ENCODE results near the gene FAM219A.

FAM219A gene, protein sequence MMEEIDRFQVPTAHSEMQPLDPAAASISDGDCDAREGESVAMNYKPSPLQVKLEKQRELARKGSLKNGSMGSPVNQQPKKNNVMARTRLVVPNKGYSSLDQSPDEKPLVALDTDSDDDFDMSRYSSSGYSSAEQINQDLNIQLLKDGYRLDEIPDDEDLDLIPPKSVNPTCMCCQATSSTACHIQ

DNA sequence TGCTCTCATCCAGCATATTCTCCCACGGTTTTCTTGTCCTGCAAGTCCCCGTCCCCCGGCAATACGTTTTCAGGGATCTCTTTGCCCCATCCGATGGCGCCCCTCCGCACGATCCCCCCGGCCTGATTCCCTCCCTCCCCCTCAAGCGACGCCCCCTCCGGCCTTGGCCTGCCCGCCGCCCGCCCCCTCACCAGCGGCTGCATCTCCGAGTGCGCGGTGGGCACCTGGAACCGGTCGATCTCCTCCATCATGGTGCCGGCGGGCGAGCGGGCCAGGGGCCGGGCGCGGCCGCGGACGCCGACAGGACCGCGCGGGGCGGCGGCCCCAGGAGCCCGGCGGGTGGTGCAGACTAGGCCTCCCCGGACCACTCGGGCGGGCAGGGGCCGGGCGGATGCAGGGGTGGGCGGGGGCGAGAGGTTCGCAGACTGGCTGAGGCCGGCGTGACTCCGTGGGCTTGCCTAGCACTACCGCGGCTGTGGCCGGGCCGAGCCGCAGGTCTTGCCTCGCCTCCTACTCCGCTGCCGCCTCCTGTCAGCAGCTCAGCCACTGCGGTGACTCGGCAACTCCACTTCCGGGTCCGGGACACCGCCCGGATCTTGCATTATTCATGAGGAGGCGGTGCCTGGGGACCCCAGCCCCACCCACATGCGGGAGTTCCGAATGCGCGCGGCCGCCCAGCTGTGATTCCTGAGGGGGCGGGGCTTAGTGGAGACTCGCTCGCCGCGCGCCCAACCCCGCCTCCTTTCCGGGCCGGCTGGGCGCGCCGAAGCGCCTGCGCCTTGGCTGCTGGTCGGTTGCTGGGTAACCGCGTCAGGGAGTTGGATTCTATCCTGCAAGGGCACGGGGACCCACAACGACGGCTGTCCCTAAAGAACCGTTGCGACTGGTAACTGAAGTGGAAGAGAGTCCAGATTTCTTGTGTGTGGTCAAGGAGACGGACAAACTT lies at the start of gene FAM219A, which contains the start of gene DNAI1:
Gene FAM219A, minus strand, starts transcription at position 558 of the 946 bp plus-strand sequence. Its CDS starts 307 bp downstream, at position 251.
Gene DNAI1, plus strand, starts transcription at position 793 of the 946 bp plus-strand sequence. CDS start 201 bp downstream, outside the sequence.
- peak; percentile 81 for DNase-seq

DNA sequence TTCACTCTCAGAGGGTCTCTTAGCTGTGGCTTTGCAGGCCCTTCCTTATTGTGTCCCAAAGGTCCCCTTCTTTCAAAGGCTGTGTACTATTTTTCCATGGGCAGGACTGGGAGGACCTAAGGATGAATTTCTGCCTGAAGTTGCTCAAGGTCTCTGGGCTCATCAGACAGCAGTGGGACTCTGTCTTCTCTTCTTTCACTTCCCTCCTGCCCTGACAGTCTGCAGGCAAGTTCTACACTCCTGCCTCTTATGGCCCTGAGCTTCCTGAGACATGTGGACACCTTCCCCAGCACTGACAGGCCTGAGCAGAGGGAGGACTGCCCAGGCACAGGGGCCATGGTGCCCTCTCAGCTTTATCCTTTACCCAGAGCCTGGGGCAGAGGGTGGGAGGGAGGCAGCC lies 49.6 kb upstream of the FAM219A start:
- DNase-seq: no peak

DNA sequence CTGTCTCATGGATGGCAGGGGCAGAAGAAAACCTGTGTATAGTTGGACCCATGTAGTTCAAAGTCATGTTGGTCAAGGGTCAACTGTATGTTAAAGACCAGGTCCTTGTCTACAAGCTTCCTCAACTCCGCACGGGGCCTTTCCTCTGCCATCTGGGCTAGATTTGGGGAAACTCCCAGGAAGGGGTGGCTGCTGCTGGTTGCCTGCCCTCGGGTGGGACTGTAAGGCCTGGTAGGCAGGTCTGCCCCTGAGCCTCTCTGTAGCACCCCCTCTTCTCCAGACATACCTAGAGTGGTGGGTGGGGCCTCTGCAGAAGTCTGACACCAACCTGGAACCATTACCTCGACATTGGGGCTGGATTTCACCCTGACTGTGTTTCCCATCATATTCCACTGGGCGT lies 49.2 kb upstream of the FAM219A start:
- DNase-seq: no peak

DNA sequence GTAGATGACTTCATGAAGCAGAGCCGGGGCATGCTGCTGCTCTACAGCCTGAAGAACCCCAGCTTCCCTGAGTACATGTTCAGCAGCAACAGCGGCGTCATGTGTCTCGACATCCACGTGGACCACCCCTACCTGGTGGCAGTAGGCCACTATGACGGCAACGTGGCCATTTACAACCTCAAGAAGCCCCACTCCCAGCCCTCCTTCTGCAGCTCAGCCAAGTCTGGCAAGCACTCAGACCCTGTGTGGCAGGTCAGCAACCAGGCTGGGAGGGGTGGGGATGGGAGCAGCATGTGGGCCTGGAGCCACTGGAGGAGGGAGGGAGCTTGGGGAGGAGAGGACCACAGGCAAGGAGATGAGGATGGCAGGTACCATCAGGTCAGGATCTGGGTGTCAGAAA lies 48.3 kb upstream of the FAM219A start:
- DNase-seq: no peak

DNA sequence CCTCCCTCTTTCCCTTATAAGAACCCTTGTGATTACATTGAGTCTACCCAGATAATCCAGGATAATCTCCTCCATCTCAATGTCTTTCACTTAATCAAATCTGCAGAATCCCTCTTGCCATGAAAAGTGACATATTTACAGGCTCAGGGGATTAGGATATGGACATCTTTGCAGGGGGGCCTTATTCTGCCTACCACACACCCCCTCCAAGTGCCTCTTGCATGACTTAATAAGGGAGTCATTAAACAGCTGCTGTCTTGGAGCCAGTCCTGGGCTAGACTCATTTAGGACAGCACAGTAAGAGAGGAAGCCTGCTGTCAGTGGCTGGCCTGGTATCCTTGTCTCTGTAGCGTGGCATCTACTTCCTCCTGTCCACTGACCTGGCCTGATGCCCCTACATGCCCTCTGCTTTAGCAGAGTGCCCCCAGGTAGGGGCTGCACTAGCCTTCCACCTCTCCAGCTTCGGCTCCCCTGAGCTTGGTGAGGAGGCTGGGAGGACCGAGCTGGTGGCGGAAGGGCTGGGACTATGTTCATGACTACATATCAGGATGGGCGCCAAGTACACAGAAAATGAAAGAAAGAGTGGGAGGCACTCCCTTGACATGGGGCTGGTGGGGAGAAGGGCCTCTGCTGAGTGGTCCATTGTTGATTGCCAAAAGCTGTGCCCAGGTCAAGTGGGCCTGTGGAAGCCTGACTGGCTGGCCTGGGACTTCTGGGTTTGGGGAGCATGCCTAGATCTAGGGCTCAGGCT lies 47.2 kb upstream of the FAM219A start:
- no peak for DNase-seq

DNA sequence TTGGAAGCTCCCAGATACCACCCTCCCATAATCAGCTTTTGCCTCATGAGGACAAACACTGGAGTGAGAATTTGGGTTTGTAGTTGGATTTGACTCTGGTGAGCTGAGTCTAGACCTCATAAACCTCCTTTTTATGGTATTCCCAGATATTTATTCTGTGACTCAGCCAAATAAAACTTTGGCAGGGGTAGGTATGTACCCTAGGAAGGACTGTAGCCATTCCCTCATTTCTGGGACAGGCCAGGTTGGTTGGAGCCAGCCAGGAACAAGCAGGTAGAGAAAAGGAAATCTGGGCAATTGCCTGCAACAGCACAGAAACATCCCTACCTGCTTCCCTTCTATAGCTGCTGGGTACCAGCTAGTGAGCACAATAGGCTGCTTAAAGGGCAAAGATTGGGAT lies 45.0 kb upstream of the FAM219A start:
- DNase-seq: no peak

DNA sequence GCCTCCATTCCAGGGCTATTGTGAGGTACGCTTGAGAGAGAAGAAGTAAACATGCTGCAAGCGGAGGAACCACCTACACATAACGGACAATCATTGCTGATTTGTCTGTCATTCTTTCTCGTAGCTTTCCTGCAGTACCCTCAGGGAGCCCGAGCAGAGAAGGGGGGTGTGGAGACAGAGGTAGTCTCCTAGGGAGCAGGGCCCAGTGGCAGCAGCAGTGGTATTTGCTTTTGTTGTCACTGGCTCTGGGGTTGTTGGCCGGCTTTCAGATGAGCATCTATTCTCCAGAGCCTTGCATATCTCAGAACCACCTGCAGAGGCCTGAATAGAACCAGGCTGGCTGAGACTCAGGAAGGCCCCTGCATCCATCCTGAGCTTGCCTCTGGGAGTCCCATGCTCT lies 44.5 kb upstream of the FAM219A start:
- no peak for DNase-seq

DNA sequence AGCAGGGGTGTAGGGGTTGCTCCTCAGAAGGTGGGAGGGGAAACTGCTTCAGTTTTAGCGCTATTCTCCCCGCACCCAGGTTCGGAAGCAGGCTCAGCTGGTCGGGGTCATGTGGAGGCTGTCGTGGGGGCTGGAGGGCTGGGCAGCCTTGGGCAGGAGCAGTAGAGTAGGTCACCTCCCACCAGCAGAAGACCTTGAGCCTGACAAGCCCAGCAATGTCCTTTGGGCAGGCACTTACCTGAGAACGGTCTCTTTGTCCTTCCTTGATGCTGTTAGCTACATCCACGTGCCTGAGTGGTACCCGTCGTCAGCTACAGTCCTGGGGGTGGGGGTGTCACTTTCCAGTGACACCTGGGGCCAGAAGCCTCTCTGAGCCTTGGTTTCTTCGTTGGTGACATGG lies 44.1 kb upstream of the FAM219A start:
- DNase-seq: no peak

DNA sequence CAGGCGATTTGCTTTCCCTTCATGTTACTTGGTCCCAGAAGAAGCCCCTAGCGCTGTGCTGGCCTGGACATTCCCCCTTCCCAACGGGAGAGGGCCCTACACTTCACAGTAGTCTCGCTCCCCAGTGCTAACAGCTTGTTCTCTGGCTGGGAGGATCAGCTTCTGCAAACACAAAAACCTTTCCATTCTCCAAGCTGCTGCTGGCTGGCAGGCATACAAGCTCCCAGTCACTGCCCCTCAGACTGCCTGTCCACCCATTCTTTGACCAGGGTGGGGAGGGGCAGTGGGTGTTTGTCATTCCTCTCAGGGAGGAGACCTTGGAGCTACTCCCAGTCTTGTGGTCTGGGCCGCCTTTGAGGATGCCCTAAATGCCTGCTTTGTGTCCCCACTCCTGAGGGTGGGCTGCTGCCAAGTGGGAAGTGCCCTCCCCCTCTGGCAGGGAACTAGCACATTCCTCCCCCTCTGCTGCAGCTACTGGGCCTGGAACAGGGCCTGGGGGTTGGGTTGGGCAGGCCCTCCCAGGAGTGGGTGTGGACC lies 43.6 kb upstream of the FAM219A start:
- no peak for DNase-seq

DNA sequence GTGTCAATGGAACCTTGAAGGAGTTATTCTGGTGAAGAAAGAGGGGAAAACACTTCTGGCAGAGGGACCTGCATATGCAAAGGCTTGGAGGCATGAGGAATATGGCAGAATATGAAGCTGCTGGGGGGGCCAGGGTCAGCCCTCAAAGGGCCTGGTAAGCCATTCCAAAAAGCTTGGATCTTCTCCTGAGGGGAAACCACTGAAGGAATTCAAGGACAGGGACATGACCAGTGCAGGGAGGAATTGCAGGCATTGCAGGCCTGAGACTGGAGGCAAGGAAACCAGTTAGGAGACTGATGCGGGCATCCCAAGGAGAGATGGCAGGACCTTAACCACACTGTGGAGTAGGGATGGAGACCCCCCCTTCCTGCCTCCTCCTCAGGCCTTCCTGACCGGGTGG lies 43.0 kb upstream of the FAM219A start:
- DNase-seq: no peak

DNA sequence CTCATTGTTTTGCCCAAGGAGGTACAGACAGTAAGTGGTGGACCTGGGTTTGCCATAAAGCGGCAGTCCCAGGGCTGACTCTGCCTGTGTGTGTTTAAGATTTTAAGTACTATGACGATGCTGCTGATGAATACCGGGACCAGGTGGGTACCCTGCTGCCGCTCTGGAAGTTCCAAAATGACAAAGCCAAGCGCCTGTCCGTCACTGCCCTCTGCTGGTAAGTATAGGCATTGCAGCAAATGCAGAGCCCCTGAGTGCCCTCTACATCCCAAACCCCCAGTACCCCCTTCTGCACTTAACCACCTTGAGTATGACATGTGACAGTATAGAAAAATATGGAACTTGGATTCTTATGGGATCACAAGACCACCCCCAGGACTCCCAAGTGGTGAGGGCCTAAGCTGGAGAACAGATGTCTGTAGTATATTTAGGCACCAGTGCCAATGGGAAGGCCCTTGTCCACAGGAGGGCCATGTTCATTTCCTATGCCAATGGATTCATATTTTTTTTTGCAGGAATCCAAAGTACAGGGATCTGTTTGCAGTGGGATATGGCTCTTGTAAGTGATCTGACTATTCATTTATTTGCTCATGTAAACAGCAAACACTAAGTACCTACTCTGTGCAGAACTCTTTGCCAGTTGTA lies 42.4 kb upstream of the FAM219A start:
- no peak for DNase-seq

DNA sequence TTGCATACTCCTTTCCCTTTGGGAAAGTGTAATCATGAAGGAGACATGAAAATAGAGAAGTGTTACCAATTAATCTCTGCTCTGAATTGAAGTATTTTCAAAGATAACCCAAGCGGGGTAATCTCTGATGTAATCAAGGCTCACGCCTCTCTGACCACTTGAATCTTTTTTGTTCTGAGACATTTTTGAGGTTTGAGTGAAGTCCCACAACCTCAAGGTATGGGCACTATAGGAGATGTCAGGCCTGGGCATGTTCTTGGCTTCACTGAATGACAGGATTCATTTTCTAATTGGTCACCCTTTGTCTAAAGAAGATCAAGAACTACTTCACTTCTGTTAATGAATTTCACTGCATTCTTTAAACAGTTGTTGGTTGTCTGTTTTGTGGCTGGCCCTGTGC lies 40.7 kb upstream of the FAM219A start:
- DNase-seq: no peak

DNA sequence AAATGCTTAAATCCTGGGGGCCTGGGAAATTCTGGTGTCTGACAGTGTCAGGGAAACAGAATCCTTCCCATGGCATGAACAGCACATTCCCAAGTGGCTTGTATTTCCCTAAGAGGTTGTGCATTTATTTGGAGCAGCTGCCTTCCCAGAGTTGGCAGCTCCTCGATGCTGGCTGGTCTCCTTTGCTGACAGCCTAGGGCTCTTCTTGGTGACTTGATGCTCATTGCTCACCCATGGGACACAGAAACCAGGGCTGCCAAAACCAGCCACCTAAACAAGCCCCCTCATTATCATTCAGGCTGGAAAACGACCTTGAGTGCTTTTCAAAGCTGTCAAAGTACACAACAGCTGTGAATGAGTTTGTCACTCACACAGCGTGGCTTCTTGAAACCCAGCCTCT lies 40.2 kb upstream of the FAM219A start:
- DNase-seq: no peak

DNA sequence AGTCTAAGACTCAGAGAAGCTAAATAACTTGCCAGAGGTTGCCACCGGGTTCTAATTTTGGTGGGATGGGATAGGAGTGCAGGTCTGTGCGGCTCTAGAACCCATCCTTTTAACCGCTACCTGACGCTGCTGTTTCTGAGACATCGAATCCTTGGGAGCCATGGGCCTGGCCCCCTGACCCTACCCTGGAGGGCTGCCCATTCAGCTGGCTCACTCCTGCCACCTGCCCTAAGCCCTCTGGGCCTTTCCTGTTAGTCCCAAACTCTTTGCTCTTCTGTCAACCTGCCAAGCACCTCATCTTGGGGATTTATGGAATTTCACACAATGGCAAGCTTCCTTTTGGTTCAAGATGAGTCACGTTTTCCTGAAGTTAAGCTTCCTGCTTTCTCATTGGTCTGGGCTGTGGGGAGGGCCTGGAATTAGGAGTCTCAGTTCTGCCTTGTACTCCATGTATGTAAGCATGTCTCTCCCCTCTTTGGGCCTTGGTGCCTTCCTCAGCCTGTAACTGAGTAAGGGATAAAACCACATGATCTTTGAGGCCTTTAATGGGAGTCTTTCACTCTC lies 37.9 kb upstream of the FAM219A start:
- no peak for DNase-seq

DNA sequence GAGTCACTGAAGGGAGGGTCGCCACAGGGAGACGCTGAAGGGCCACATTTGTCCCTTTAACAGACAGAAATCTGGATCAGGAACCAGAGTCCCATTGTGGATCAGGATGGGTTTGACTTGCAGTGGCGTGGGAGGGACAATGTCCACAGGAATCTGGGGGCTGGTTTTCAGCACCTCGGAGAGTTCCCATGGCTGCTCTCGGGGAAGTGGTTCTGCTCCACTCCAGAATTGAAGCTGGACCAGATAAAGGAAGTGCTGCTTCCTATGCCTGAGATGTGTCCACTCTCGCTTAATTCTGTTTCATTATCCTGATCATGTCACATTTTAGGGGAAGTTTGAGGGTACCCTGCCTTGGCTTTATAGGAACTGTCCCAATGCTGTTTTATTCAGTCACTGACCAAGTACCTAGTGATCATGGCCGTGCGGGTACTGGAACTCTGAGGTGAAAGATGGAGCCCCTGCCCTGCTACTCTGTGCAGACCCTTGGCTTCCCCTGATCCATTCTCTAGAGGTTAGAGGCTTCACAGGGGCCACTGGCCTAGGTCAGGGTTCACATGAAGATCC lies 35.7 kb upstream of the FAM219A start:
- DNase-seq: no peak

DNA sequence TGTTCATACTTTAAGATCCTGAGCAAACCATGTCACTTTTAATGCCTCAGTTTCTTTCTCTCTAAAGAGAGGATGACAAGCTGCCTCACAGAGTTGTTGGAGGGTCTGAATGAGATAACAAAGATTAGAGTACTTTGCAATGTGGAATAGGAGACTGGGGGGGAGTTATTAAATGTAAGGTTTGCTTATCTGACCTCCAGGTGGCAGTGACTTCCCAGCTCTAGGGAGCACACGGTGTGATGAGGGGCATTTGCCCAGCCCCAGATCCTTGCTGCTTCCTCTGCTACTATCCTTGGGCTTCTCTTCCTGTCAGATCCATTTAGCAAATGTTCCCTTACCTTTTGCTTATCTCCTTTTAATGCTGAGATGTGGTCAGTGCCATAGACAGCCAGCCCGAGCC lies 33.7 kb upstream of the FAM219A start:
- DNase-seq: no peak

DNA sequence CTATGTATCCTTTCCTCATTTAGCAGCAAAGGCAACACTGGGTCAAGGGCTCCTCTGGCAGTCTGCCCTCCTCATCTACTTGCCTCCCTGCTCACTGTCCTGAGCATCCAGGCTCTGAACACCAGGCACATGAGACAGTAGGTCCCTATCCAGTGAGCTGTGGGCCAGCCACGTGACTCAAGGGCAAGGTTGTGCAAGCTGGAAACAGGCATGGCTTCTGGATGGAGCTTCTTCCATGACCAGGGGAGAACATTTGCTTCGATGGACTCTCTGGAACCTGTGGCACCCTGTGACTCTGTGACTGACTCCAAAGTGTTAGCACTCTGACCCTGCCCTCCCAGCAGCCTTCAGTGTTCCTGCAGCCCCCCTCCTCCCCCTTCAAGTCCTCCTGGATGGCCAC lies 33.2 kb upstream of the FAM219A start:
- DNase-seq: no peak

DNA sequence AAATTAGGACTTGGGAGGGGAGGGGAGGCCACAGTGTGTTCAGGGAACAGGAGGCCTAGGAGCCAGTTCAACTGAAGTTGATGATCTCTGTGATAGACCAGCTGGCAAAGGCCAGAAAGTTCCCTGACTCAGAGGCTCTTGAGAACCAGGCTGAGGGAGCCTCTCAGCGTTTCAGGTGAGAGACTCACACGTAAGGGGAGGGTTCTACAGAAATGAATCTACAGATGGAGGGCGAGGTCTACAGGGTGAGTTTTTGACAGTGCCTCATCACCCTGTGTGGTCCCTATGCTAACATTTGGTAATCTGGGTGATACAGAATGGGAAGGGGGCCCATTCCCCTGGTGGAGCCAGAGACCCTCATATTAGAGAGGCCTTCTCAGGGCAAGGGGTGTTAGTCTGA lies 32.4 kb upstream of the FAM219A start:
- DNase-seq: no peak

DNA sequence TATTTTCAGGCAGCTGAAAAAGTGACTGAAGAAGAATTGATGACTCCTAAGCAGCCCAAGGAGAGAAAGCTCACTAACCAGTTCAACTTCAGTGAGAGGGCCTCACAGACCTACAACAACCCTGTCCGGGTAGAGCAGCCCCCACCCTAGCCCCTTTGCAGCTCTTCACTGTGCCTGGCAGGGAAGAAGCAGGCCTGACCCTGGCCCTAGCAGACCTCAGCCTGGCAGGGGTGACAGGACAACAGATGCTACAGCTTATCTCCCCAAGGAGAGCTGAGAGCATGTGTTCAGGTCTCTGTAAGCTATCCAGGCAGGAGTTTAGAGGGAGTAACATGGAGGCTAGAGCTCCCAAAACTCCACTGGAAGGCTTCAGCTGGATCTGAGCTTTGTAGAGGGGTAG lies 32.0 kb upstream of the FAM219A start:
- no peak for DNase-seq

DNA sequence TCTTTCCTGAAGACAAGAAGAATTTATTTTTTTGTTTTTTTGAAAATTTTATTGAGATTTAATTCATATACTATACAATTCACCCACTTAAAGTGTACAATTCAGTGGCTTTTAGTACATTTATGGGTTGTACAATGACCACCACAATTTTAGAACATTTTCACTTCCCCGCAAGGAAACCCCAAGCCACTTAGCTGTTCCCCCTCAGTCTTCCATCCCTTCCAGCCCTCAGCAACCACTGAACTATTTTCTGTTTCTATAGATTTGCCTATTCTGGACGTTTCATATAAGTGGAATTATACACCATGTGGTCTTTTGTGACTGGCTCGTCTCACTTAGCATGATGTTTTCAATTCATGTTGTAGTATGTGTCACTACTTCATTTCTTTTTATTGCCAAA lies 28.2 kb upstream of the FAM219A start:
- no peak for DNase-seq

DNA sequence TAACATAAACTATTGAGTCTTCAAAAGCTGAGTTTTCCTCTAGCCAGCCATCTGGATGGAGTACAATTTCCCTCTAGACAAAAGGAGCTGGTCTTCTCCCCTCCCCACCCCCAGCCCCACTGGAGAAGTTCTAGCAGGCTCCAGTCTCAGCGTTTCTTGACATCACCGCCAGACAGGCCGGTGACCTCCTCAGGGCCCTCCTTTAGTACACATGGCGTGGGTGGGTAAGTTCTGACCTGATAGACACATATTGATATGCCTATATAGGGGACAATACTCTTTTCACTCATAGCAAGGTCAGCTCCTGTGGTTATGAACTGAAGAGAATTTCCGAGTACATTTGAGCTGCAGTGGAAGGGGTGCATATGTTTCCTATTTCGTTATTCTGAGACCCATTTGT lies 27.5 kb upstream of the FAM219A start:
- no peak for DNase-seq

DNA sequence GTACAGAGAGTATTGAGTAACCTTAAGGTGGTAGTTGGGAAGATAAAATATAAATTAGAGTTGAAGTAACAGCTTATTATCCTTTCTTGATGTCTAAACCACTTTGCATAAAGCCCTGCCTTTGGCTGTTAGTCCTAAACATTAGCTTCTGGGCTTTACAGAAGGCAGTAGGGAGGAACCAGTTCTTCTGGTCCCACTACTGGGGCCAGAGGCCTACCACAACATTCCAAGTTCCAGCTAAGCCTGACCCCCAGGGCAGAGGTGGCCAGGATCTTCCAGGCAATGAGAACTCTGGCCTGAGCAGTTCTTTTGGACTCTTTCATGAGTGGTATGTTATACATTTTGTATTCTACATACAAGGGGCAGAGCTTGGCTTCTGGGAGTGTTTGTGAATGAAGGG lies 26.3 kb upstream of the FAM219A start:
- no peak for DNase-seq
